Neural progenitor cell (in vitro differentiated cells): ENCODE data around the gene TRAF7. TPM values are rescaled to one million over a fixed set of nuclear protein-coding genes. Genes with fewer than 3 reads are reported as not detected.
A peak's percentile ranks its signal among the peaks of the same experiment; 100 is the strongest.

Experiments
- DNase-seq: peaks from one replicate; pipeline ENCODE4 v3.0.0-alpha.2; 2016; ENCODE audit warnings: low spot score
- H2AFZ ChIP-seq: fragments of 200-600 bp; sonication (generic); replicated peaks from 2 replicates; pipeline ENCODE4 v1.6.1; 2016; ENCODE audit warnings: antibody characterized with exemption
- H3F3A ChIP-seq: fragments of 200-600 bp; sonication (generic); 2 replicates; pipeline ENCODE4 v1.6.1; 2016; ENCODE audit warnings: antibody characterized with exemption, low read depth
- H3K27ac ChIP-seq: fragments of 200-600 bp; sonication (generic); 2 replicates; pipeline ENCODE4 v1.5.1; 2016; ENCODE audit warnings: mild to moderate bottlenecking
- H3K27me3 ChIP-seq: fragments of 200-600 bp; sonication (generic); 2 replicates; pipeline ENCODE4 v1.6.1; 2016; ENCODE audit warnings: mild to moderate bottlenecking, moderate library complexity
- H3K36me3 ChIP-seq: fragments of 200-600 bp; sonication (generic); 2 replicates; pipeline ENCODE4 v1.5.1; 2016
- H3K4me1 ChIP-seq: fragments of 200-600 bp; sonication (generic); 2 replicates; pipeline ENCODE4 v1.6.1; 2016; ENCODE audit warnings: mixed run types
- H3K4me2 ChIP-seq: fragments of 200-600 bp; sonication (generic); 2 replicates; pipeline ENCODE4 v1.6.1; 2016
- H3K4me3 ChIP-seq: fragments of 200-600 bp; sonication (generic); 2 replicates; pipeline ENCODE4 v1.5.1; 2016
- H3K79me2 ChIP-seq: fragments of 200-600 bp; sonication (generic); 2 replicates; pipeline ENCODE4 v1.6.1; 2016; ENCODE audit warnings: low read depth
- H3K9ac ChIP-seq: fragments of 200-600 bp; sonication (generic); 2 replicates; pipeline ENCODE4 v1.6.1; 2016
- H3K9me3 ChIP-seq: fragments of 200-600 bp; sonication (generic); 2 replicates; pipeline ENCODE4 v1.5.1; 2016; ENCODE audit warnings: low read depth
- H4K20me1 ChIP-seq: fragments of 200-600 bp; sonication (generic); 2 replicates; pipeline ENCODE4 v1.6.1; 2016; ENCODE audit warnings: low read depth
- H3K27ac Mint-ChIP-seq: 3 replicates; pipeline ENCODE4 v1.8.0; 2021; ENCODE audit warnings: mixed read lengths
- H3K27me3 Mint-ChIP-seq: 2 replicates; pipeline ENCODE4 v1.8.0; 2022; ENCODE audit warnings: low read depth, mild to moderate bottlenecking, inconsistent platforms, moderate library complexity, mixed read lengths; ENCODE audit not compliant: insufficient read depth
- H3K36me3 Mint-ChIP-seq: 3 replicates; pipeline ENCODE4 v1.8.0; 2021; ENCODE audit warnings: mixed read lengths
- H3K4me1 Mint-ChIP-seq: 3 replicates; pipeline ENCODE4 v1.8.0; 2021; ENCODE audit warnings: mixed read lengths
- H3K4me3 Mint-ChIP-seq: 3 replicates; pipeline ENCODE4 v1.8.0; 2021; ENCODE audit warnings: mild to moderate bottlenecking, moderate library complexity, mixed read lengths
- H3K9me3 Mint-ChIP-seq: 3 replicates; pipeline ENCODE4 v1.8.0; 2020; ENCODE audit warnings: mixed read lengths
- microRNA counts: library from miRNA; unstranded; fragments of <30 nt; microRNA quantifications from one replicate; lab custom pipeline; 2016
- microRNA-seq: library from miRNA; unstranded; fragments of <30 nt; microRNA quantifications from one replicate; pipeline ENCODE4, GENCODE V29; 2016
- small RNA-seq: library from RNA; depleted of rRNA; stranded (forward); fragments of <200 nt; gene quantifications from one replicate; pipeline ENCODE3, GENCODE V24; 2015
- total RNA-seq: library from RNA; depleted of rRNA; stranded (reverse); fragments of >200 nt; gene quantifications from 2 replicates; pipeline ENCODE4 v1.2.3, GENCODE V29; 2015; ENCODE audit warnings: low replicate concordance
- TF ChIP-seq, protein P1 (sequence below): fragments of 200-600 bp; sonication (generic); IDR thresholded peaks from 2 replicates; pipeline ENCODE4 v1.5.1; 2017; ENCODE audit warnings: antibody characterized with exemption, mild to moderate bottlenecking

Gene TRAF7
- total RNA-seq, 1 donor from 2014 or later: 24.1 TPM

DNA sequence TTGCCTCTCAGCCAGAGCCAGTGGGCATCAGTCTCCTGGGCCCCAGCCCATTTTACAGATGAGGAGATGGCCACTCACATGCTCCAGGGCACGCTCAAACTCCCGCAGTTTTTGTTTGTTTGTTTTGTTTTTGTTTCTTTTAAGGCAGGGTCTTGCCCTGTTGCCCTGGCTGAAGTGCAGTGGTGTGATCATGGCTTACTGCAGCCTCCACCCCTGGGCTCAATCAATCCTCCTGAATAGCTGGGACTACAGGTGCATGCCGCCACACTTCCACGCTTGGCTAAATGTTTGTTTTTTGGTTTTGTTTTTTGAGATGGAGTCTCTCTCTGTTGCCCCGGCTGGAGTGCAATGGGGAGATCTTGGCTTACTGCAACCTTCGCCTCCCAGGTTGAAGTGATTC lies 71.3 kb downstream of the TRAF7 start:
- no peak overlapping the region for H3K4me3 Mint-ChIP-seq
- no peaks in the 10 kb centered on the region for H3K36me3 ChIP-seq
- peaks cover 2% of the 10 kb centered on the region for H3K27me3 Mint-ChIP-seq
- peaks cover 9% of the 10 kb centered on the region for H3K4me1 Mint-ChIP-seq
- peaks cover 41% of the 10 kb centered on the region for H3K79me2 ChIP-seq
- H3K4me3 ChIP-seq: no peak overlapping the region
- peaks cover 3% of the 10 kb centered on the region for H3F3A ChIP-seq
- H3K4me1 ChIP-seq: peaks cover 7% of the 10 kb centered on the region
- no peak overlapping the region for H3K9ac ChIP-seq
- no peak overlapping the region for H3K27ac Mint-ChIP-seq
- peaks cover 2% of the 10 kb centered on the region for H3K36me3 Mint-ChIP-seq
- H4K20me1 ChIP-seq: peaks cover 34% of the 10 kb centered on the region
- H3K27ac ChIP-seq: no peak overlapping the region
- no peak overlapping the region for H3K4me2 ChIP-seq
- no peaks in the 10 kb centered on the region for H3K9me3 Mint-ChIP-seq
- H3K27me3 ChIP-seq: no peaks in the 10 kb centered on the region
- DNase-seq: no peak
- H2AFZ ChIP-seq: no peak overlapping the region
- TF ChIP-seq, protein P1, sequence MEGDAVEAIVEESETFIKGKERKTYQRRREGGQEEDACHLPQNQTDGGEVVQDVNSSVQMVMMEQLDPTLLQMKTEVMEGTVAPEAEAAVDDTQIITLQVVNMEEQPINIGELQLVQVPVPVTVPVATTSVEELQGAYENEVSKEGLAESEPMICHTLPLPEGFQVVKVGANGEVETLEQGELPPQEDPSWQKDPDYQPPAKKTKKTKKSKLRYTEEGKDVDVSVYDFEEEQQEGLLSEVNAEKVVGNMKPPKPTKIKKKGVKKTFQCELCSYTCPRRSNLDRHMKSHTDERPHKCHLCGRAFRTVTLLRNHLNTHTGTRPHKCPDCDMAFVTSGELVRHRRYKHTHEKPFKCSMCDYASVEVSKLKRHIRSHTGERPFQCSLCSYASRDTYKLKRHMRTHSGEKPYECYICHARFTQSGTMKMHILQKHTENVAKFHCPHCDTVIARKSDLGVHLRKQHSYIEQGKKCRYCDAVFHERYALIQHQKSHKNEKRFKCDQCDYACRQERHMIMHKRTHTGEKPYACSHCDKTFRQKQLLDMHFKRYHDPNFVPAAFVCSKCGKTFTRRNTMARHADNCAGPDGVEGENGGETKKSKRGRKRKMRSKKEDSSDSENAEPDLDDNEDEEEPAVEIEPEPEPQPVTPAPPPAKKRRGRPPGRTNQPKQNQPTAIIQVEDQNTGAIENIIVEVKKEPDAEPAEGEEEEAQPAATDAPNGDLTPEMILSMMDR: no peak
- no peaks in the 10 kb centered on the region for H3K9me3 ChIP-seq

MicroRNA genes within 50 kb of the gene (microRNA counts, 767-probe panel; counts per million panel counts)
- 460 counts per million, percentile 90 among the panel's probes with 10 or more counts for microRNA hsa-miR-3180 (lab: Ali Mortazavi, UCI)
- microRNA hsa-miR-4516 (lab: Ali Mortazavi, UCI): 460 counts per million, percentile 90 among the panel's probes with 10 or more counts

Small RNA genes lying within 50 kb of the gene (microRNA-seq; reads per million reads assigned to microRNA genes)
- gene MIR3180-5 (not detected), gene MIR4516 (not detected), gene MIR6511B1 (not detected)

Small RNA genes lying within 50 kb of the gene (small RNA-seq; reads per million reads assigned to genes)
- gene MIR3180-5 (not detected), gene MIR4516 (not detected), gene RF00019 (not detected), gene SNORD60 (not detected)

Other genes with a start within 250 kb of the TRAF7 start
- 1.1 TPM in 1 of 2 replicates, not detected in the other for gene HS3ST6, start 237.4 kb upstream of the TRAF7 start, total RNA-seq
- 19.4 and 26.9 TPM in 2 replicates for gene MSRB1, start 212.6 kb upstream of the TRAF7 start, total RNA-seq
- gene RPL3L, start 201.1 kb upstream of the TRAF7 start, total RNA-seq: not detected in 2 replicates
- gene NDUFB10, start 196.2 kb upstream of the TRAF7 start, total RNA-seq: 155 and 160 TPM in 2 replicates
- 3,079 and 5,348 TPM in 2 replicates for gene RPS2, start 191.0 kb upstream of the TRAF7 start, total RNA-seq
- gene RNF151, start 188.9 kb upstream of the TRAF7 start, total RNA-seq: not detected in 2 replicates
- gene TBL3, start 183.7 kb upstream of the TRAF7 start, total RNA-seq: 30.7 and 47.6 TPM in 2 replicates
- gene NOXO1, start 174.3 kb upstream of the TRAF7 start, total RNA-seq: not detected in 2 replicates
- 35.1 and 35.5 TPM in 2 replicates for gene GFER, start 171.6 kb upstream of the TRAF7 start, total RNA-seq
- 4.4 and 8.7 TPM in 2 replicates for gene SYNGR3, start 165.8 kb upstream of the TRAF7 start, total RNA-seq
- gene ZNF598, start 146.0 kb upstream of the TRAF7 start, total RNA-seq: 12.7 and 31.2 TPM in 2 replicates
- 0.99 TPM in 1 of 2 replicates, not detected in the other for gene NPW, start 136.0 kb upstream of the TRAF7 start, total RNA-seq
- gene NHERF2, start 128.9 kb upstream of the TRAF7 start, total RNA-seq: 3.0 and 9.1 TPM in 2 replicates
- 26.3 and 43.6 TPM in 2 replicates for gene NTHL1, start 107.9 kb upstream of the TRAF7 start, total RNA-seq
- 55.1 and 63.4 TPM in 2 replicates for gene TSC2, start 107.8 kb upstream of the TRAF7 start, total RNA-seq
- gene PKD1, start 19.9 kb upstream of the TRAF7 start, total RNA-seq: 16.9 and 73.4 TPM in 2 replicates
- gene RAB26, start 7.2 kb upstream of the TRAF7 start, total RNA-seq: 2.1 and 4.4 TPM in 2 replicates
- 1.6 and 9.0 TPM in 2 replicates for gene CASKIN1, start 40.8 kb downstream of the TRAF7 start, total RNA-seq
- gene MLST8, start 49.7 kb downstream of the TRAF7 start, total RNA-seq: 24.9 and 89.0 TPM in 2 replicates
- gene BRICD5, start 55.1 kb downstream of the TRAF7 start, total RNA-seq: 5.2 and 14.5 TPM in 2 replicates
- gene PGP, start 59.1 kb downstream of the TRAF7 start, total RNA-seq: 13.3 and 42.9 TPM in 2 replicates
- gene E4F1, start 67.8 kb downstream of the TRAF7 start, total RNA-seq: 7.4 and 37.7 TPM in 2 replicates
- gene DNASE1L2, start 80.7 kb downstream of the TRAF7 start, total RNA-seq: 0.21 and 1.6 TPM in 2 replicates
- 39.7 and 85.6 TPM in 2 replicates for gene ECI1, start 95.8 kb downstream of the TRAF7 start, total RNA-seq
- gene RNPS1, start 112.3 kb downstream of the TRAF7 start, total RNA-seq: 176 and 284 TPM in 2 replicates
- 9.7 and 10.8 TPM in 2 replicates for gene ABCA3, start 184.9 kb downstream of the TRAF7 start, total RNA-seq